GM23338 (cell line): ENCODE measurements around the gene ZMAT3. TPM values are rescaled to one million over a fixed set of nuclear protein-coding genes. Genes with fewer than 3 reads are reported as not detected.

Source experiments
- ATAC-seq: fragments of 200-7000 bp; cut with Tn5 transposase; 3 replicates; pipeline ENCODE4 v1.9.1; 2020
- DNase-seq: peaks from one replicate; pipeline ENCODE4 v3.0.0-alpha.2; 2015; ENCODE audit warnings: low spot score
- H2AFZ ChIP-seq: fragments of 200-600 bp; sonication (generic); 2 replicates; pipeline ENCODE4 v1.8.0; 2016; ENCODE audit warnings: antibody characterized with exemption, mild to moderate bottlenecking, moderate library complexity
- H3F3A ChIP-seq: fragments of 200-600 bp; sonication (generic); replicated peaks from 2 replicates; pipeline ENCODE4 v1.8.0; 2017; ENCODE audit warnings: antibody characterized with exemption, mixed run types, low read depth
- H3K27ac ChIP-seq: fragments of 200-600 bp; sonication (generic); 2 replicates; pipeline ENCODE4 v1.6.1; 2016; ENCODE audit warnings: low read depth
- H3K27me3 ChIP-seq: fragments of 200-600 bp; sonication (generic); 2 replicates; pipeline ENCODE4 v1.8.0; 2016; ENCODE audit warnings: mild to moderate bottlenecking, mixed run types, moderate library complexity; ENCODE audit not compliant: insufficient read depth
- H3K36me3 ChIP-seq: fragments of 200-600 bp; sonication (generic); 2 replicates; pipeline ENCODE4 v1.8.0; 2016; ENCODE audit warnings: mild to moderate bottlenecking; ENCODE audit not compliant: insufficient read depth
- H3K4me1 ChIP-seq: fragments of 200-600 bp; sonication (generic); 2 replicates; pipeline ENCODE4 v1.8.0; 2016; ENCODE audit warnings: mild to moderate bottlenecking, moderate library complexity; ENCODE audit not compliant: insufficient read depth
- H3K4me2 ChIP-seq: fragments of 200-600 bp; sonication (generic); 2 replicates; pipeline ENCODE4 v1.7.1; 2017; ENCODE audit warnings: mixed run types
- H3K4me3 ChIP-seq: fragments of 200-600 bp; sonication (generic); 2 replicates; pipeline ENCODE4 v1.6.1; 2016; ENCODE audit warnings: mixed run types
- H3K79me2 ChIP-seq: fragments of 200-600 bp; sonication (generic); replicated peaks from 2 replicates; pipeline ENCODE4 v1.8.0; 2017; ENCODE audit warnings: mild to moderate bottlenecking; ENCODE audit not compliant: insufficient read depth
- H3K9me2 ChIP-seq: fragments of 200-600 bp; sonication (generic); 2 replicates; pipeline ENCODE4 v1.8.0; 2017; ENCODE audit not compliant: insufficient read depth
- H4K20me1 ChIP-seq: fragments of 200-600 bp; sonication (generic); replicated peaks from 2 replicates; pipeline ENCODE4 v1.8.0; 2017; ENCODE audit warnings: mild to moderate bottlenecking; ENCODE audit not compliant: insufficient read depth
- H3K27ac Mint-ChIP-seq: 2 replicates; pipeline ENCODE4 v1.8.0; 2020; ENCODE audit warnings: inconsistent platforms, mild to moderate bottlenecking, moderate library complexity, mixed read lengths
- H3K27me3 Mint-ChIP-seq: 3 replicates; pipeline ENCODE4 v1.8.0; 2022; ENCODE audit warnings: low read depth, mild to moderate bottlenecking, moderate library complexity, mixed read lengths, inconsistent platforms; ENCODE audit not compliant: insufficient read depth, poor library complexity
- H3K36me3 Mint-ChIP-seq: 3 replicates; pipeline ENCODE4 v1.8.0; 2021; ENCODE audit warnings: low read depth, mild to moderate bottlenecking, inconsistent platforms, moderate library complexity, mixed read lengths
- H3K4me1 Mint-ChIP-seq: 3 replicates; pipeline ENCODE4 v1.8.0; 2020; ENCODE audit warnings: mild to moderate bottlenecking, inconsistent platforms, mixed read lengths
- H3K4me3 Mint-ChIP-seq: 3 replicates; pipeline ENCODE4 v1.8.0; 2021; ENCODE audit warnings: moderate library complexity, mild to moderate bottlenecking, inconsistent platforms, mixed read lengths
- H3K9me3 Mint-ChIP-seq: 3 replicates; pipeline ENCODE4 v1.8.0; 2020; ENCODE audit warnings: moderate library complexity, mild to moderate bottlenecking, inconsistent platforms, mixed read lengths
- CREB1 ChIP-seq: fragments of 250-450 bp; sonication (Bioruptor Pico); IDR thresholded peaks from 2 replicates; pipeline ENCODE4 v1.5.0; 2020; ENCODE audit warnings: low read depth, mild to moderate bottlenecking, moderate library complexity
- EZH2 ChIP-seq: fragments of 200-600 bp; sonication (generic); IDR thresholded peaks from one replicate; pipeline ENCODE4 v1.8.0; 2017; ENCODE audit warnings: antibody characterized with exemption, mild to moderate bottlenecking, low read depth; ENCODE audit not compliant: unreplicated experiment
- EZH2phosphoT487 ChIP-seq: fragments of 200-600 bp; sonication (generic); IDR thresholded peaks from one replicate; pipeline ENCODE4 v1.8.1; 2018; ENCODE audit warnings: antibody characterized with exemption; ENCODE audit not compliant: unreplicated experiment
- ZNF114 ChIP-seq: fragments of 250-450 bp; sonication (Bioruptor Pico); IDR thresholded peaks from 2 replicates; pipeline ENCODE4 v1.5.0; 2020; ENCODE audit warnings: mild to moderate bottlenecking, moderate library complexity
- polyA plus RNA-seq: library from polyadenylated mRNA; unstranded; fragments of >200 nt; fragmentation: Nextera tagmentation; extraction: Ambion mirVana; gene quantifications from 2 replicates; pipeline ENCODE4 v1.2.1, GENCODE V29; 2016
- total RNA-seq: library from RNA; depleted of rRNA; stranded (reverse); fragments of >200 nt; shearing (Covaris generic); gene quantifications from 2 replicates; pipeline ENCODE4 v1.2.3, GENCODE V29; 2014
- TF ChIP-seq, protein P1 (sequence below): fragments of 250-450 bp; sonication (Bioruptor Pico); IDR thresholded peaks from 2 replicates; pipeline ENCODE4 v1.5.0; 2020; ENCODE audit warnings: mild to moderate bottlenecking, moderate library complexity
- TF ChIP-seq, protein P2 (sequence below), 2 experiments: fragments of 200-600 bp in 1 of 2; sonication (generic) in 1 of 2; conservative IDR thresholded peaks; 2 replicates each; pipeline versions ENCODE4 v1.5.1 to v1.6.1; 2016 to 2017; ENCODE audit warnings: antibody characterized with exemption in 2 of 2, low read depth in 2 of 2, mild to moderate bottlenecking in 2 of 2, moderate library complexity in 1 of 2
- TF ChIP-seq, protein P3 (sequence below): IDR thresholded peaks from 2 replicates; pipeline ENCODE4 v1.6.1; 2016; ENCODE audit warnings: antibody characterized with exemption
- TF ChIP-seq, protein P4 (sequence below): IDR thresholded peaks from one replicate; pipeline ENCODE4 v1.6.1; 2018; ENCODE audit warnings: antibody characterized with exemption; ENCODE audit not compliant: unreplicated experiment

Gene ZMAT3
- total and polyA plus RNA-seq, 2 experiments from 2014 or later: 10.0 to 17.3 TPM

DNA sequence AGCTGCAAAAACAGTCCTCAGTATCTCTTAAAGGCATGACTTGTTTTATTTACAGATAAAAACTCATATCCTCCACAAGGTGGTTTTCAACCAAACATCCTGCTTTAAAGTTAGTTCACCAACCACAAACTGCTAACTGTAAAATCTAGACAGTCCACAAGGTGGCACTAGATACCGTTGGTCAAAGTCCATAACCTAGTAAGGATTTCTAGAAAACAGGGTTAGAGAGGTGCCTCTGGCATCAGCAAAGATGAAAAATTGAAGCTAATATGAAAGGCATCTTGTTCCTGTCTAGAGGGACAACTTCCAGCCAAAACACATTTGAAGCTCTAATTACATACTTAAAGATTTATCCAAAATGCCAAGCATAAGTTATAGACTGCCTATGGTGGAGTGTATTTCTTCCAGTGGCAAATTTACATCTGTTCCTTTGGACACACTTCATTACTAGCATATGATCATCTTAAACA lies 56.0 kb downstream of the ZMAT3 start (continued):
- TF ChIP-seq, protein P1, sequence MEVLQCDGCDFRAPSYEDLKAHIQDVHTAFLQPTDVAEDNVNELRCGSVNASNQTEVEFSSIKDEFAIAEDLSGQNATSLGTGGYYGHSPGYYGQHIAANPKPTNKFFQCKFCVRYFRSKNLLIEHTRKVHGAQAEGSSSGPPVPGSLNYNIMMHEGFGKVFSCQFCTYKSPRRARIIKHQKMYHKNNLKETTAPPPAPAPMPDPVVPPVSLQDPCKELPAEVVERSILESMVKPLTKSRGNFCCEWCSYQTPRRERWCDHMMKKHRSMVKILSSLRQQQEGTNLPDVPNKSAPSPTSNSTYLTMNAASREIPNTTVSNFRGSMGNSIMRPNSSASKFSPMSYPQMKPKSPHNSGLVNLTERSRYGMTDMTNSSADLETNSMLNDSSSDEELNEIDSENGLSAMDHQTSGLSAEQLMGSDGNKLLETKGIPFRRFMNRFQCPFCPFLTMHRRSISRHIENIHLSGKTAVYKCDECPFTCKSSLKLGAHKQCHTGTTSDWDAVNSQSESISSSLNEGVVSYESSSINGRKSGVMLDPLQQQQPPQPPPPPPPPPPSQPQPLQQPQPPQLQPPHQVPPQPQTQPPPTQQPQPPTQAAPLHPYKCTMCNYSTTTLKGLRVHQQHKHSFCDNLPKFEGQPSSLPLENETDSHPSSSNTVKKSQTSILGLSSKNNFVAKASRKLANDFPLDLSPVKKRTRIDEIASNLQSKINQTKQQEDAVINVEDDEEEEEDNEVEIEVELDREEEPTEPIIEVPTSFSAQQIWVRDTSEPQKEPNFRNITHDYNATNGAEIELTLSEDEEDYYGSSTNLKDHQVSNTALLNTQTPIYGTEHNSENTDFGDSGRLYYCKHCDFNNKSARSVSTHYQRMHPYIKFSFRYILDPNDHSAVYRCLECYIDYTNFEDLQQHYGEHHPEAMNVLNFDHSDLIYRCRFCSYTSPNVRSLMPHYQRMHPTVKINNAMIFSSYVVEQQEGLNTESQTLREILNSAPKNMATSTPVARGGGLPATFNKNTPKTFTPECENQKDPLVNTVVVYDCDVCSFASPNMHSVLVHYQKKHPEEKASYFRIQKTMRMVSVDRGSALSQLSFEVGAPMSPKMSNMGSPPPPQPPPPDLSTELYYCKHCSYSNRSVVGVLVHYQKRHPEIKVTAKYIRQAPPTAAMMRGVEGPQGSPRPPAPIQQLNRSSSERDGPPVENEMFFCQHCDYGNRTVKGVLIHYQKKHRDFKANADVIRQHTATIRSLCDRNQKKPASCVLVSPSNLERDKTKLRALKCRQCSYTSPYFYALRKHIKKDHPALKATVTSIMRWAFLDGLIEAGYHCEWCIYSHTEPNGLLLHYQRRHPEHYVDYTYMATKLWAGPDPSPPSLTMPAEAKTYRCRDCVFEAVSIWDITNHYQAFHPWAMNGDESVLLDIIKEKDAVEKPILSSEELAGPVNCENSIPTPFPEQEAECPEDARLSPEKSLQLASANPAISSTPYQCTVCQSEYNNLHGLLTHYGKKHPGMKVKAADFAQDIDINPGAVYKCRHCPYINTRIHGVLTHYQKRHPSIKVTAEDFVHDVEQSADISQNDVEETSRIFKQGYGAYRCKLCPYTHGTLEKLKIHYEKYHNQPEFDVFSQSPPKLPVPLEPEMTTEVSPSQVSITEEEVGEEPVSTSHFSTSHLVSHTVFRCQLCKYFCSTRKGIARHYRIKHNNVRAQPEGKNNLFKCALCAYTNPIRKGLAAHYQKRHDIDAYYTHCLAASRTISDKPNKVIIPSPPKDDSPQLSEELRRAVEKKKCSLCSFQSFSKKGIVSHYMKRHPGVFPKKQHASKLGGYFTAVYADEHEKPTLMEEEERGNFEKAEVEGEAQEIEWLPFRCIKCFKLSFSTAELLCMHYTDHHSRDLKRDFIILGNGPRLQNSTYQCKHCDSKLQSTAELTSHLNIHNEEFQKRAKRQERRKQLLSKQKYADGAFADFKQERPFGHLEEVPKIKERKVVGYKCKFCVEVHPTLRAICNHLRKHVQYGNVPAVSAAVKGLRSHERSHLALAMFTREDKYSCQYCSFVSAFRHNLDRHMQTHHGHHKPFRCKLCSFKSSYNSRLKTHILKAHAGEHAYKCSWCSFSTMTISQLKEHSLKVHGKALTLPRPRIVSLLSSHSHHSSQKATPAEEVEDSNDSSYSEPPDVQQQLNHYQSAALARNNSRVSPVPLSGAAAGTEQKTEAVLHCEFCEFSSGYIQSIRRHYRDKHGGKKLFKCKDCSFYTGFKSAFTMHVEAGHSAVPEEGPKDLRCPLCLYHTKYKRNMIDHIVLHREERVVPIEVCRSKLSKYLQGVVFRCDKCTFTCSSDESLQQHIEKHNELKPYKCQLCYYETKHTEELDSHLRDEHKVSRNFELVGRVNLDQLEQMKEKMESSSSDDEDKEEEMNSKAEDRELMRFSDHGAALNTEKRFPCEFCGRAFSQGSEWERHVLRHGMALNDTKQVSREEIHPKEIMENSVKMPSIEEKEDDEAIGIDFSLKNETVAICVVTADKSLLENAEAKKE: no peak
- TF ChIP-seq, protein P2, sequence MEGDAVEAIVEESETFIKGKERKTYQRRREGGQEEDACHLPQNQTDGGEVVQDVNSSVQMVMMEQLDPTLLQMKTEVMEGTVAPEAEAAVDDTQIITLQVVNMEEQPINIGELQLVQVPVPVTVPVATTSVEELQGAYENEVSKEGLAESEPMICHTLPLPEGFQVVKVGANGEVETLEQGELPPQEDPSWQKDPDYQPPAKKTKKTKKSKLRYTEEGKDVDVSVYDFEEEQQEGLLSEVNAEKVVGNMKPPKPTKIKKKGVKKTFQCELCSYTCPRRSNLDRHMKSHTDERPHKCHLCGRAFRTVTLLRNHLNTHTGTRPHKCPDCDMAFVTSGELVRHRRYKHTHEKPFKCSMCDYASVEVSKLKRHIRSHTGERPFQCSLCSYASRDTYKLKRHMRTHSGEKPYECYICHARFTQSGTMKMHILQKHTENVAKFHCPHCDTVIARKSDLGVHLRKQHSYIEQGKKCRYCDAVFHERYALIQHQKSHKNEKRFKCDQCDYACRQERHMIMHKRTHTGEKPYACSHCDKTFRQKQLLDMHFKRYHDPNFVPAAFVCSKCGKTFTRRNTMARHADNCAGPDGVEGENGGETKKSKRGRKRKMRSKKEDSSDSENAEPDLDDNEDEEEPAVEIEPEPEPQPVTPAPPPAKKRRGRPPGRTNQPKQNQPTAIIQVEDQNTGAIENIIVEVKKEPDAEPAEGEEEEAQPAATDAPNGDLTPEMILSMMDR (conservative IDR thresholded peaks at IDR 0.05; ENCODE audit: low read depth in 2 of 2): peak; percentile 88 to 97
- no peak for TF ChIP-seq EZH2phosphoT487

DNA sequence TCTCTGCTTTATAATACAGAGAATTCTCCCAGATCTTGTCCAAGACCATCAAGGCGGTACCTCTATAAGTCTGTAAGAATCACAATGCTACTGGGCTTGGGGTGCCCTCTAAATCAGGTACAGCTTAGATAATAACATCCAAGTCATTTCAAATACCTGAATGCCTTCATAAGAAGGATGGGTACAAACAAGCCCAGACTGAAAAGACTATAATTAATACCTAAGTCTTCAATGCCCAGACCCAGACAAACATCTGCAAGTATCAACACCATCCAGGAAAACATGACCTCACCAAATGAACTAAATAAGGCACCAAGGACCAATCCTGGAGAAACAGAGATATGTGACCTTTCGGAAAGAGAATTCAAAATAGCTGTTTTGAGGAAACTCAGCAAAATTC lies 65.9 kb downstream of the ZMAT3 start:
- Mint-ChIP-seq H3K27me3 (peaks cover 1% of the 10 kb centered on the region), H3K4me3 (no peak overlapping the region), H3K27ac (no peak overlapping the region), H3K9me3 (no peaks in the 10 kb centered on the region; the same call in 2 of the 3 replicates), H3K4me1 (no peaks in the 10 kb centered on the region; the same call in 2 of the 3 replicates), H3K36me3 (no peaks in the 10 kb centered on the region)
- no peaks in the 10 kb centered on the region for H3K36me3 ChIP-seq
- no peak overlapping the region for H3K4me3 ChIP-seq
- ATAC-seq: no peak
- H3K4me1 ChIP-seq: no peaks in the 10 kb centered on the region
- H3F3A ChIP-seq: no peaks in the 10 kb centered on the region
- no peaks in the 10 kb centered on the region for H4K20me1 ChIP-seq
- no peak overlapping the region for H3K4me2 ChIP-seq
- DNase-seq: no peak
- H3K9me2 ChIP-seq: no peaks in the 10 kb centered on the region
- H3K79me2 ChIP-seq: no peaks in the 10 kb centered on the region
- no peak overlapping the region for H2AFZ ChIP-seq
- no peaks in the 10 kb centered on the region for H3K27me3 ChIP-seq
- H3K27ac ChIP-seq: no peak overlapping the region
- TF ChIP-seq, protein P2 (conservative IDR thresholded peaks at IDR 0.05; ENCODE audit: low read depth in 2 of 2): no peak
- TF ChIP-seq ZNF114 (CRISPR knock-in tag) (no peak), CREB1 (CRISPR knock-in tag) (no peak), EZH2phosphoT487 (no peak), EZH2 (no peak)
- TF ChIP-seq, protein P3, sequence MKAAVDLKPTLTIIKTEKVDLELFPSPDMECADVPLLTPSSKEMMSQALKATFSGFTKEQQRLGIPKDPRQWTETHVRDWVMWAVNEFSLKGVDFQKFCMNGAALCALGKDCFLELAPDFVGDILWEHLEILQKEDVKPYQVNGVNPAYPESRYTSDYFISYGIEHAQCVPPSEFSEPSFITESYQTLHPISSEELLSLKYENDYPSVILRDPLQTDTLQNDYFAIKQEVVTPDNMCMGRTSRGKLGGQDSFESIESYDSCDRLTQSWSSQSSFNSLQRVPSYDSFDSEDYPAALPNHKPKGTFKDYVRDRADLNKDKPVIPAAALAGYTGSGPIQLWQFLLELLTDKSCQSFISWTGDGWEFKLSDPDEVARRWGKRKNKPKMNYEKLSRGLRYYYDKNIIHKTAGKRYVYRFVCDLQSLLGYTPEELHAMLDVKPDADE: no peak
- TF ChIP-seq, protein P4, sequence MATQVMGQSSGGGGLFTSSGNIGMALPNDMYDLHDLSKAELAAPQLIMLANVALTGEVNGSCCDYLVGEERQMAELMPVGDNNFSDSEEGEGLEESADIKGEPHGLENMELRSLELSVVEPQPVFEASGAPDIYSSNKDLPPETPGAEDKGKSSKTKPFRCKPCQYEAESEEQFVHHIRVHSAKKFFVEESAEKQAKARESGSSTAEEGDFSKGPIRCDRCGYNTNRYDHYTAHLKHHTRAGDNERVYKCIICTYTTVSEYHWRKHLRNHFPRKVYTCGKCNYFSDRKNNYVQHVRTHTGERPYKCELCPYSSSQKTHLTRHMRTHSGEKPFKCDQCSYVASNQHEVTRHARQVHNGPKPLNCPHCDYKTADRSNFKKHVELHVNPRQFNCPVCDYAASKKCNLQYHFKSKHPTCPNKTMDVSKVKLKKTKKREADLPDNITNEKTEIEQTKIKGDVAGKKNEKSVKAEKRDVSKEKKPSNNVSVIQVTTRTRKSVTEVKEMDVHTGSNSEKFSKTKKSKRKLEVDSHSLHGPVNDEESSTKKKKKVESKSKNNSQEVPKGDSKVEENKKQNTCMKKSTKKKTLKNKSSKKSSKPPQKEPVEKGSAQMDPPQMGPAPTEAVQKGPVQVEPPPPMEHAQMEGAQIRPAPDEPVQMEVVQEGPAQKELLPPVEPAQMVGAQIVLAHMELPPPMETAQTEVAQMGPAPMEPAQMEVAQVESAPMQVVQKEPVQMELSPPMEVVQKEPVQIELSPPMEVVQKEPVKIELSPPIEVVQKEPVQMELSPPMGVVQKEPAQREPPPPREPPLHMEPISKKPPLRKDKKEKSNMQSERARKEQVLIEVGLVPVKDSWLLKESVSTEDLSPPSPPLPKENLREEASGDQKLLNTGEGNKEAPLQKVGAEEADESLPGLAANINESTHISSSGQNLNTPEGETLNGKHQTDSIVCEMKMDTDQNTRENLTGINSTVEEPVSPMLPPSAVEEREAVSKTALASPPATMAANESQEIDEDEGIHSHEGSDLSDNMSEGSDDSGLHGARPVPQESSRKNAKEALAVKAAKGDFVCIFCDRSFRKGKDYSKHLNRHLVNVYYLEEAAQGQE: no peak
